SU-DHL-6 (cell line): Measurements from ENCODE around the gene SLC25A26.

ENCODE experiments used
- CTCF ChIP-seq: fragments of 200-600 bp; sonication (generic); IDR thresholded peaks from one replicate; pipeline ENCODE4 v1.5.1; 2017; ENCODE audit warnings: antibody characterized with exemption, mild to moderate bottlenecking, low read length, moderate library complexity; ENCODE audit not compliant: insufficient read depth, poor library complexity, severe bottlenecking
- EZH2phosphoT487 ChIP-seq: fragments of 200-600 bp; sonication (generic), shearing (Covaris generic); conservative IDR thresholded peaks from 2 replicates; pipeline ENCODE4 v1.6.1; 2018; ENCODE audit warnings: mild to moderate bottlenecking, antibody characterized with exemption, low read length, moderate library complexity, mixed read lengths

GRCh38 chr3:66413151-66413751, 192.4 kb downstream of the SLC25A26 start:
- TF ChIP-seq CTCF (no peak), EZH2phosphoT487 (no peak)
